Measurements from ENCODE around the gene SUGP1.
"Not testable (repeated sequence)": the region's sequence is repeated elsewhere in the genome, so short reads cannot be mapped to it uniquely, and the experiment has no call there.

Gene SUGP1

DNA sequence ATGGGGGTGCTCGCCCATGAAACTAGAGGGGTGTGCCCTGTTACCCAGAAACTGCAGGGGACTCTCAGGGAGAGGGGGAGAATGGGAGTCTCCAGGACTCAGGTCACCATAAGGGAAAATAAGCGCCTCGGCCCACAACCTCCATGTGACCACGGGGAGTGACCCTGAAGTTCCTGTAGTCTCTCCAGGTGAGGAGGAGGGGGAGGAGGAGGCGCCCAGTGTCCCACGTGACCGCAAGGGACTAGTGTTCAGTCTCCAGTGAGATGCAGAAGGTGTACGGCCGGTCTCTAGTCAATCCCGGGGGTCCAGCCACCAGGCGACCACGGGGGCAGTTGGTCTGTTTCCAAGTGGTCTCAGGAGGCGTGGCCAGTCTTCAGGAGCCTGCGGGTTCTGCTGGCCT, 63.2 kb downstream of the SUGP1 start:
- Mint-ChIP-seq H3K36me3 (ENCODE audit: low read depth) (no peaks in the 10 kb centered on the region), H3K4me1 (ENCODE audit: low read depth) (no peaks in the 10 kb centered on the region), H3K4me3 (no peak overlapping the region), H3K27me3 (ENCODE audit: low read depth) (peaks cover 38% of the 10 kb centered on the region), H3K9me3 (no peaks in the 10 kb centered on the region), H3K27ac (no peak overlapping the region)

DNA sequence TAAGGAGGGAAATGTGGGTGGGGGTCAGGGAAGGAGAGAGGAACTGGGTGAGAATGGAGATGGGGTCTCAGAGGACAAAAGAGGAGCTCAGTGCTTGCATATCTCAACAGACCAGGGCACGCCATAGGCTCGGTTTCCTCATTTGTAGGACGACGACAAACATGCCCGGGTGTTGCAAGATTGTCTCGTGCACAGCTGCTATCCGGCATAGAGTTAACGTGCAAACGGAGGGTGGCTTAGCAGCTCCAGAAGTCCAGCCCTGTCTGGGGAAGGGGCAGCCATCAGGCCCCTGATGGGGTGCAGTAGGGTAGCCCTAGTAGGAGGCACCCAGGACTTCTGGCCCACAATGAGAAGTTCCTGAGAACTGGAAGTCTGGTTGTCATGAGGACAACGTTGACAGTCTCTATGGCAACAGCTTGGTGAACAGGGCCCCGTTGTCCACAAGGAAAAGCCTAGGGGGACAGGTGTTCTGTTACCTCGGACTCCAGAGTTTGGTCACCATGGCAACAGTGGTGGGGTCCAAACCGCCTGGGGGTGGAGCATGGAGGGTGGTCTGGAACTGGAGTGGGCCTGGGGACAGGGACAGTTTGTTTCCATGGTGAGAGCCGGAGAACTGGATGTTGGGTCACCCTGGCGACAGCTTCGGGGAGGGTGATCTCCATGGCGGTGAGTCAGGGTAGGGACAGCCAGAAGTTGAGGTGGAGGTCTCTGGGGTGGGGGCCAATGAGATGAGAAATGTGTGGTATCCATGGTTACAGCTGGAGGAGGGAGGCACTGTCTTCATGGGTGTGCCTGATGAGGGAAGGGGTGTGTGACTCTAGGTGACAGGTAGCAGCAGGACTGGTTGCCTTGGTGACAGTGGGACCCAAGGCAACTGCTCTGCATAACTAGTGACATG, 64.0 kb downstream of the SUGP1 start:
- no peak overlapping the region for H3K27ac Mint-ChIP-seq
- no peak overlapping the region for H3K4me3 Mint-ChIP-seq
- no peaks in the 10 kb centered on the region for H3K36me3 Mint-ChIP-seq (ENCODE audit: low read depth)
- no peaks in the 10 kb centered on the region for H3K9me3 Mint-ChIP-seq
- H3K4me1 Mint-ChIP-seq (ENCODE audit: low read depth), result no peaks in the 10 kb centered on the region
- peaks cover 33% of the 10 kb centered on the region for H3K27me3 Mint-ChIP-seq (ENCODE audit: low read depth)

DNA sequence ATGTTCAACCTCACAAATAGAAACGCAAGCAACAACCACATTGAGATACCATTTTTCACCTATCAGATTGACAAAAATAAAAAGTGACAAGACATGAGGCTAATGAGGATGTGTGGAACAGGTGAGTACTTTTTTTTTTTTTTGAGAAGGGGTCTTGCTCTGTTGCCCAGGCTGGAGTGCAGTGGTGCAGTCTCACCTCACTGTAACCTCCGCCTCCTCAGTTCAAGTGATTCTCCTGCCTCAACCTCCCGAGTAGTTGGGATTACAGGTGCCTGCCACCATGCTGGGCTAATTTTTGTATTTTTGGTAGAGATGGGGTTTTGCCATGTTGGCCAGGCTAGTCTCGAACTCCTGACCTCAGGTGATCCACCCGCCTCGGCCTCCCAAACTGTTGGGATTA, 66.9 kb downstream of the SUGP1 start:
- H3K27ac Mint-ChIP-seq; H3K36me3 Mint-ChIP-seq (ENCODE audit: low read depth); H3K4me3 Mint-ChIP-seq; H3K4me1 Mint-ChIP-seq (ENCODE audit: low read depth); H3K9me3 Mint-ChIP-seq: not testable (repeated sequence)
- peaks cover 27% of the 10 kb centered on the region for H3K27me3 Mint-ChIP-seq (ENCODE audit: low read depth)

DNA sequence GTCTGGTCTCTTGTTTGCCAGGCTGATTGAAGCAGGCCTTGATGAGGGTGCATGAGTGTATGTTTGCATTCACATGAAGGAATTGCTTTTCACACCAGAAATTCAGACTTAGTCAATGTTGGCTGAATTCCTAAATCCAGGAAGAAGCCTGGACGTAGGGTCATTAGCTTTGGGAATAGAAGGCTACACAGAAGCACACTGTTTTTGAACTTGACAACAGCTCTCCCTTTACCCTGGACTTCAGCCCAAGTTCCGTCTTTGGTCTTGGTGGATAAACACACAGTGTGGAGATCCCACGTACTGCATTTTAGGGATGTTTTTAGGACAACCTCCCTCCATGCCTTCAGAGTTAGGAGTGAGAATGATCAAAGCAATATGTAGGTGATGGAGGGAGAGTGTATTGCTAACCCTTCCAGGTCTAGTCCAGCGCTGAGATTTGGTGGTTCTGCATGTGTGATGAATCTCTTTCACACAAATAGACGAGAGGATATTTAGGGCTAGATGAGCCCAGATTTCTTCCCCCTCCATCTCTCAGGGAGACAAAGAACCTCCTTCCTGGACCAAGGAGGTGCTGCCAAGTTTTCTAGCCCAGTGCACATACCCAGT, 70.0 kb downstream of the SUGP1 start:
- Mint-ChIP-seq H3K27me3 (ENCODE audit: low read depth) (peaks cover 20% of the 10 kb centered on the region), H3K4me3 (no peak overlapping the region), H3K4me1 (ENCODE audit: low read depth) (no peaks in the 10 kb centered on the region), H3K27ac (no peak overlapping the region), H3K36me3 (ENCODE audit: low read depth) (no peaks in the 10 kb centered on the region), H3K9me3 (no peaks in the 10 kb centered on the region)

DNA sequence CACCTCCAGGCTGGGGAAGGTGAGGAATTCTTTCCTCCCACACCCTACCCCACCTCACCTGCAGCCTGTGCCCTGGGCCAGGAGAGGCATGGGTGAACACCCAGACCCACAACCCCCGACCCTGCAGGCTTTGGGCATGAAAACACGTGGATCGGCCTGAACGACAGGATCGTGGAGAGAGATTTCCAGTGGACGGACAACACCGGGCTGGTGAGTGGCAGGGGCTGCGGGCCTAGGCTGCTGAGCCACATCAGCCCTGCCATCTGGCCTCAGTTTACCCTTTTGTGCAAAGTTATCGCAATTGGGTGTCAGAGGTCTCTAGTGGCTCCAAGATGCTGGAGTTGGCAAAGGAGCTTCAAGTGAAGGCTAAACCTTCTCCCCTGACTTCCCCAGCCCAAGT, 79.8 kb downstream of the SUGP1 start:
- H3K36me3 Mint-ChIP-seq (ENCODE audit: low read depth), result no peaks in the 10 kb centered on the region
- H3K4me1 Mint-ChIP-seq (ENCODE audit: low read depth), result no peaks in the 10 kb centered on the region
- H3K27me3 Mint-ChIP-seq (ENCODE audit: low read depth), result no peaks in the 10 kb centered on the region
- H3K4me3 Mint-ChIP-seq, result no peak overlapping the region
- peaks cover 4% of the 10 kb centered on the region for H3K9me3 Mint-ChIP-seq
- no peak overlapping the region for H3K27ac Mint-ChIP-seq

DNA sequence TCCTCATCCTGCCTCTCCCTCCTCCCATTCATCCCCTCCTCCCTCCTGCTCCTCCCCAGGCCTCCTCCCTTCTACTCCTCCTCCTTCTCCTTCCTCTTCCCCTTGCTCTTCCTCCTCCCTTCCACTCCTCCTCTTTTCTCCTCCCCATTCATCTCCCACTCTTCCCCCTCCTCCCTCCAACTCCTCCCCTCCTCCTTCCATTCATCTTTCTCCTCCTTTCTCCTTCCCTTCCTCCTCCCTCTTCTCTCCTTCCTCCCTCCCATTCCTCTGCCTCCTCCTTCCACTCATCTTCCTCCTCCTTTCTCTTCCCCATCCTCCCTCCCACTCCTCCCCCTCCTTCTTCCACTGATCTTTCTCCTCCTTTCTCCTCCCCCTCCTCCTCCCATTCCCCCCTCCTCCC, 80.6 kb downstream of the SUGP1 start:
- Mint-ChIP-seq H3K4me1 (ENCODE audit: low read depth) (no peaks in the 10 kb centered on the region), H3K27me3 (ENCODE audit: low read depth) (no peaks in the 10 kb centered on the region), H3K27ac (no peak overlapping the region), H3K4me3 (no peak overlapping the region), H3K9me3 (peaks cover 4% of the 10 kb centered on the region), H3K36me3 (ENCODE audit: low read depth) (no peaks in the 10 kb centered on the region)

DNA sequence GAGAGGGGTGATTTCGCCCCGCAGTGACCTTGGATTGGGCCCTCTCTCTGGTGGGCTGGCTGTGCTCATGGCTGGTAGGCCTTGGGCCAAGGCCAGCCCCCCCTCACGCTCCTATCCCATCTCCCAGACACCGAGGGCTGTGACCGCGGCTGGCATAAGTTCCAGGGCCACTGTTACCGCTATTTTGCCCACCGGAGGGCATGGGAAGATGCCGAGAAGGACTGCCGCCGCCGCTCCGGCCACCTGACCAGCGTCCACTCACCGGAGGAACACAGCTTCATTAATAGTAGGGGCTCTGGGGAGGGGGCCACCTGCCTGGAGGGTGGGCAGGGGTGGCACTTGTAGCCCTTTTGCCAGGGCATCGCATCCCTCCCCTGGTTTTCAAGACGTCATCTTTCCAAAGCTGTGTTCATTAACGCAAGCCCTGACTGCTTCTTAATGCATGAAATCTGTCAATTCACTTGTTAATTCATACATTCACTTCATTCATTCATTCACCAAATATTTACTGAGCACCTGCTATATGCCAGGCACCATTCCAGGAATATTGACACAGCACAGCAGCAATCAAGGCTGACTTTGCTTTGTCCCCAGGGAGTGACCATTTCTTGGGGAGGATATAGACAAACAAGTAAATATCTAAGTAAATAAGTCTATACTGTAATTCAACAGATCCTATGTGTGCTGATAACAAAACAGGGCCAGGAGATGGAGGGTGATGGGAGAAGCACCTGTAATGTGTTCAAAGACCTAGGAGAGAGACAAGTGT, 82.0 kb downstream of the SUGP1 start:
- Mint-ChIP-seq H3K4me1 (ENCODE audit: low read depth) (no peaks in the 10 kb centered on the region), H3K36me3 (ENCODE audit: low read depth) (no peaks in the 10 kb centered on the region), H3K27ac (no peak overlapping the region), H3K4me3 (no peak overlapping the region), H3K27me3 (ENCODE audit: low read depth) (no peaks in the 10 kb centered on the region), H3K9me3 (peaks cover 4% of the 10 kb centered on the region)

DNA sequence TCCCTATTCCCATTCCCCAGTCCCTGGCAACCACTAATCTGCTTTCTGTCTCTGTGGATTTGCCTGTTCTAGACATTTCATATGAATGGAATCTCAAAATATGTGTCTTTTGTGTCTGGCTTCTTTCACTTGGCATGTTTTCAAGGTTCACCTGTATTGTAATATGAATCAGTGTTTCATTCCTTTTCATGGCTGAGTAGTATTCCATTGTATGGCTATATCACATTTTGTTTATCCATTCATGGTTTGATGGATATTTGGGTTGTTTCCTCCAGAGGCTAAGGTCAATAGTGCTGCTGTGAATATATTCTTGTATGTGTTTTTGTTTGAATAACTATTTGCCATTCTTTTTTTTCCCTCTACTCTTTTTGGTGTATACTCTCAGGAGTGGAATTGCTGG, 84.1 kb downstream of the SUGP1 start:
- no peak overlapping the region for H3K27ac Mint-ChIP-seq
- H3K4me3 Mint-ChIP-seq, result no peak overlapping the region
- no peaks in the 10 kb centered on the region for H3K27me3 Mint-ChIP-seq (ENCODE audit: low read depth)
- no peaks in the 10 kb centered on the region for H3K4me1 Mint-ChIP-seq (ENCODE audit: low read depth)
- H3K36me3 Mint-ChIP-seq (ENCODE audit: low read depth), result no peaks in the 10 kb centered on the region
- H3K9me3 Mint-ChIP-seq, result peaks cover 4% of the 10 kb centered on the region

DNA sequence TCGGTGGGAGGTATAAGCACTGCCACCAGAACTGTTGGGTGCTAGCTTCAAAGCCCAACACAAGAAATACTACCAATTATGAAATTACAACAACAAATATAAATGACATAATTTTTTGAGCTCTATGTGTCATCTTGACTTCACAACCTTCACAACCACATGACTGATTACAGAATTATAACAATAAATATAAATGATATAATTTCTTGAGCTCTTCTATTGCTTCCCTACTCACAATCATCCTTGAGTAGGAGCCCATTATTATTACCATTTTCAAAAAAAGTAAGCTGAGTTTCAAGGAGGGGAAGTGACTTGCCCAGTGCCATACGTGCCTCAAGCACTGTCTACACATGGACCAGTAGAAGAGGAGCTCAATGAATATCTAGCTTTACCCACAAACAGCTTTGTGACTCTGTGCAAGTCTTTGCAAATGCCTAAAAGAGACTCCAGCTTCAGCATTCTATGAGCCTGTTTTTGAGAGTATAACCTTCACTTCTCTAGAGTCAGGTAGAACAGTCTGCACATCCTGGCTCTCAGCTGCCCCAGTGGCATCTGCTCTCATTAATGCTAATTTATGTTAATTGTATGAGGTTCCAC, 86.0 kb downstream of the SUGP1 start:
- no peak overlapping the region for H3K27ac Mint-ChIP-seq
- H3K36me3 Mint-ChIP-seq (ENCODE audit: low read depth), result no peaks in the 10 kb centered on the region
- peaks cover 4% of the 10 kb centered on the region for H3K9me3 Mint-ChIP-seq
- H3K4me1 Mint-ChIP-seq (ENCODE audit: low read depth), result no peaks in the 10 kb centered on the region
- no peak overlapping the region for H3K4me3 Mint-ChIP-seq
- no peaks in the 10 kb centered on the region for H3K27me3 Mint-ChIP-seq (ENCODE audit: low read depth)

DNA sequence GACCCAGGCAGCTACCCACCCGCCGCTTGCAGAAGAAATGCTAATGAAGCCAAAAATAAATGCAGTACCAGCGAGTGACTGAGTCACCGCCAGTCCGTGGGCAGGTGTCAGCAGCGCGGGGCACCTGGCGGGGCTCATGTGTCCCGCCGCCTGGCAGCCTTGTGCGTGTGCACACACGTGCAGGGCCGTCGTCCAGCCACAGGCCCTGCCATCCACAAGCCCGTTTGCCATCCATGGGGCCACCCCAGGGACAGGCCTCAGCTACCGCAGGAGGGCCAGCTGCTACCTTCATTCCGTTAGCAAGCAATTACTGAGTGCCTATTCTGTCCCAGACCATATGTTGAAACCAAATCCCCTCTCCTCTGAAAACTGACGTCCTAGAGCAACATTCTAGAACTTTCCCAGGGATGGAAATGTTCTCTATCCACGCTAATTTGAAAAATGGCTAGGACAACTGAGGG, 88.0 kb downstream of the SUGP1 start:
- Mint-ChIP-seq H3K4me3 (no peak overlapping the region), H3K4me1 (ENCODE audit: low read depth) (no peaks in the 10 kb centered on the region), H3K27me3 (ENCODE audit: low read depth) (no peaks in the 10 kb centered on the region), H3K9me3 (peaks cover 4% of the 10 kb centered on the region), H3K27ac (no peak overlapping the region), H3K36me3 (ENCODE audit: low read depth) (no peaks in the 10 kb centered on the region)

DNA sequence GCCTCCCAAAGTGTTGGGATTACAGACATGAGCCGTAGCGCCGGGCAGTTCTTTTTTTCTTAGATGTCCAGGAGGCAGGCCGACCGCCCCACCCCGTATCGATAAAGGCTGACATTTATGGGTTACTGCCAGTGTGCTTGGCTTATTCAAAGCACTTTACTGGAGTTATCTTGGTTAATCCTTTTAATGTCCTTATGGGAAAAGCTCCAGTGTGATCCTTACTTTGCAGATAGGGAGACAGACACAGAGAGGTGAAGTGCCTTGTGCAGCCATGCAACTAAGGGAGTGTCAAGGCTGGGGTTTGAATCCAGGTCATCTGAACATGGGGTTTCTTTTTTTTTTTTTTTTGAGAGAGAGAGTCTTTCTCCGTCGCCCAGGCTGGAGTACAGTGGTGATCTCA, 89.3 kb downstream of the SUGP1 start:
- no peaks in the 10 kb centered on the region for H3K27me3 Mint-ChIP-seq (ENCODE audit: low read depth)
- no peaks in the 10 kb centered on the region for H3K36me3 Mint-ChIP-seq (ENCODE audit: low read depth)
- no peaks in the 10 kb centered on the region for H3K9me3 Mint-ChIP-seq
- H3K4me3 Mint-ChIP-seq, result no peak overlapping the region
- H3K4me1 Mint-ChIP-seq (ENCODE audit: low read depth), result no peaks in the 10 kb centered on the region
- H3K27ac Mint-ChIP-seq, result no peak overlapping the region

DNA sequence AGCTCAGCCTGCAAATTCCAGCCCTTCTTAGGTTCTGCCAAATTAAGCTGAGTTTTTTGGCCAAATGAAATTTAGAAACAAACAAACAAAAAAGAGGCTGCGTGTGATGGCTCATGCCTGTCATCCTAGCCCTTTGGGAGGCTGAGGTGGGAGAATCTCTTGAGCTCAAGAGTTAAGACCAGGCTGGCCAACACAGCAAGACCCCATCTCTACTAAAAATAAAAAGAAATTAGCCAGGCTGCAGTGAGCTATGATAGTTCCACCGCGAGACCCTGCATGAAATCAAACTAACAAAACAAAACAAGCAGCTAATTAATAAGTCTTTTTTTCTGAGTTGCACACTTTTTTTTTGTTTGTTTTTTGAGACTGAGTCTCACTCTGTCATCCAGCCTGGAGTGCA, 90.6 kb downstream of the SUGP1 start:
- Mint-ChIP-seq H3K27me3 (ENCODE audit: low read depth) (no peaks in the 10 kb centered on the region), H3K9me3 (no peaks in the 10 kb centered on the region), H3K36me3 (ENCODE audit: low read depth) (no peaks in the 10 kb centered on the region), H3K4me3 (no peak overlapping the region), H3K4me1 (ENCODE audit: low read depth) (peaks cover 2% of the 10 kb centered on the region), H3K27ac (no peak overlapping the region)

DNA sequence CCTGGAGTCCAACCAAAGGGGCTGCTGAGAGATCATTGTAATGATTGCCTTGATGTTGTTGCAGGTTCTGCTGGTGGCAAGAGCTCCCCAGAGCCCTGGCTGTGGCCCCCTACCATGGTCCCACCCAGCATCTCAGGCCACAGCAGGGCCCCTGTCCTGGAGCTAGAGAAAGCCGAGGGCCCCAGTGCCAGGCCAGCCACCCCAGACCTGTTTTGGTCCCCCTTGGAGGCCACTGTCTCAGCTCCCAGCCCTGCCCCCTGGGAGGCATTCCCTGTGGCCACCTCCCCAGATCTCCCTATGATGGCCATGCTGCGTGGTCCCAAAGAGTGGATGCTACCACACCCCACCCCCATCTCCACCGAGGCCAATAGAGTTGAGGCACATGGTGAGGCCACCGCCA, 93.1 kb downstream of the SUGP1 start:
- Mint-ChIP-seq H3K4me1 (ENCODE audit: low read depth) (peaks cover 3% of the 10 kb centered on the region), H3K36me3 (ENCODE audit: low read depth) (no peaks in the 10 kb centered on the region), H3K27ac (no peak overlapping the region), H3K27me3 (ENCODE audit: low read depth) (peaks cover 13% of the 10 kb centered on the region), H3K9me3 (no peaks in the 10 kb centered on the region), H3K4me3 (no peak overlapping the region)

DNA sequence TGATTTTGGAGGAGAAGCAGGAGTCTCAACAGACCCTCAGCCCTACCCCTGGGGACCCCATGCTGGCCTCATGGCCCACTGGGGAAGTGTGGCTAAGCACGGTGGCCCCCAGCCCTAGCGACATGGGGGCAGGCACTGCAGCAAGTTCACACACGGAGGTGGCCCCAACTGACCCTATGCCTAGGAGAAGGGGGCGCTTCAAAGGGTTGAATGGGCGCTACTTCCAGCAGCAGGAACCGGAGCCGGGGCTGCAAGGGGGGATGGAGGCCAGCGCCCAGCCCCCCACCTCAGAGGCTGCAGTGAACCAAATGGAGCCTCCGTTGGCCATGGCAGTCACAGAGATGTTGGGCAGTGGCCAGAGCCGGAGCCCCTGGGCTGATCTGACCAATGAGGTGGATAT, 93.6 kb downstream of the SUGP1 start:
- no peaks in the 10 kb centered on the region for H3K9me3 Mint-ChIP-seq
- H3K27me3 Mint-ChIP-seq (ENCODE audit: low read depth), result peaks cover 13% of the 10 kb centered on the region
- no peak overlapping the region for H3K27ac Mint-ChIP-seq
- no peaks in the 10 kb centered on the region for H3K36me3 Mint-ChIP-seq (ENCODE audit: low read depth)
- H3K4me3 Mint-ChIP-seq, result no peak overlapping the region
- H3K4me1 Mint-ChIP-seq (ENCODE audit: low read depth), result peaks cover 3% of the 10 kb centered on the region

Measured in T-helper 1 cell treated with Interleukin-12 subunit alpha and Interleukin-12 subunit beta and Interleukin-4 antibody, amounts not matched to agents 30 μg/mL and 1 μg/mL, for 36 hours (primary cell).